ENCODE results near the gene TM9SF1. TPM values are rescaled to one million over a fixed set of nuclear protein-coding genes. Genes with fewer than 3 reads are reported as not detected.
"Not testable (repeated sequence)": the region's sequence is repeated elsewhere in the genome, so short reads cannot be mapped to it uniquely, and the experiment has no call there.

Gene TM9SF1
- total RNA-seq, 1 donor from 2014 or later: 47.4 TPM

GRCh38 chr14:24204163-24205146 lies 9.2 kb upstream of the TM9SF1 start:
- no peaks in the 10 kb centered on the region for H3K27me3 Mint-ChIP-seq (ENCODE audit: low read depth)
- DNase-seq (ENCODE audit: low read depth, low spot score): no peak
- peaks cover 5% of the 10 kb centered on the region for H3K4me1 Mint-ChIP-seq
- H3K4me3 Mint-ChIP-seq: peak overlapping the region; percentile 2
- no peak overlapping the region for H3K27ac Mint-ChIP-seq (ENCODE audit: unreplicated experiment)
- peaks cover 36% of the 10 kb centered on the region for H3K36me3 Mint-ChIP-seq (ENCODE audit: low read depth)
- H3K9me3 Mint-ChIP-seq: no peaks in the 10 kb centered on the region
- TF ChIP-seq CTCF (conservative IDR thresholded peaks at IDR 0.05): no peak

GRCh38 chr14:24203249-24203886 lies 8.1 kb upstream of the TM9SF1 start:
- not testable (repeated sequence) for H3K27ac Mint-ChIP-seq (ENCODE audit: unreplicated experiment); H3K27me3 Mint-ChIP-seq (ENCODE audit: low read depth); DNase-seq (ENCODE audit: low read depth, low spot score); H3K9me3 Mint-ChIP-seq
- Mint-ChIP-seq H3K4me3 (peak overlapping the region; percentile 36), H3K36me3 (ENCODE audit: low read depth) (peaks cover 45% of the 10 kb centered on the region), H3K4me1 (peaks cover 13% of the 10 kb centered on the region)

- H3K9me3 Mint-ChIP-seq; H3K27me3 Mint-ChIP-seq (ENCODE audit: low read depth); H3K27ac Mint-ChIP-seq (ENCODE audit: unreplicated experiment); DNase-seq (ENCODE audit: low read depth, low spot score): not testable (repeated sequence)
- H3K36me3 Mint-ChIP-seq (ENCODE audit: low read depth): peaks cover 41% of the 10 kb centered on the region
- peak overlapping the region; percentile 36 for H3K4me3 Mint-ChIP-seq
- peaks cover 14% of the 10 kb centered on the region for H3K4me1 Mint-ChIP-seq
These were observed 7.3 kb upstream of the TM9SF1 start for GRCh38 chr14:24202538-24202937.

GRCh38 chr14:24198814-24199524 lies 3.7 kb upstream of the TM9SF1 start:
- peaks cover 30% of the 10 kb centered on the region for H3K36me3 Mint-ChIP-seq (ENCODE audit: low read depth)
- no peak for DNase-seq (ENCODE audit: low read depth, low spot score)
- H3K27me3 Mint-ChIP-seq (ENCODE audit: low read depth): no peaks in the 10 kb centered on the region
- peak overlapping the region; percentile 63 for H3K4me3 Mint-ChIP-seq
- no peaks in the 10 kb centered on the region for H3K9me3 Mint-ChIP-seq
- H3K4me1 Mint-ChIP-seq: peaks cover 36% of the 10 kb centered on the region
- no peak for TF ChIP-seq CTCF (conservative IDR thresholded peaks at IDR 0.05)
- peak overlapping the region; percentile 70 for H3K27ac Mint-ChIP-seq (ENCODE audit: unreplicated experiment)

- no peak for DNase-seq (ENCODE audit: low read depth, low spot score)
- Mint-ChIP-seq H3K4me1 (peaks cover 38% of the 10 kb centered on the region), H3K9me3 (no peaks in the 10 kb centered on the region), H3K4me3 (peak overlapping the region; percentile 96), H3K27me3 (ENCODE audit: low read depth) (no peaks in the 10 kb centered on the region), H3K36me3 (ENCODE audit: low read depth) (peaks cover 30% of the 10 kb centered on the region), H3K27ac (ENCODE audit: unreplicated experiment) (no peak overlapping the region)
- no peak for TF ChIP-seq CTCF (conservative IDR thresholded peaks at IDR 0.05)
These were observed 1.8 kb upstream of the TM9SF1 start for GRCh38 chr14:24197056-24197450.
